BJ (cell line): ENCODE results near the gene BRINP3. TPM values are rescaled to one million over a fixed set of nuclear protein-coding genes. Genes with fewer than 3 reads are reported as not detected.

ENCODE experiments used
- CTCF ChIA-PET: fragments of 350-600 bp; formaldehyde crosslinking; extraction: SDS; loops from one replicate; lab custom pipeline; 2021; ENCODE audit warnings: antibody characterized with exemption, inconsistent platforms; lab: Yijun Ruan, JAX
- POLR2A ChIA-PET: fragments of 300-600 bp; sonication (Branson Sonifier 250); formaldehyde crosslinking; extraction: SDS; loops from one replicate; lab custom pipeline; 2021; ENCODE audit warnings: antibody characterized with exemption; lab: Charles Lee
- DNase-seq: peaks from one replicate; pipeline ENCODE4 v3.0.0-alpha.2; 2011; ENCODE audit warnings: low read depth
- H3K27me3 ChIP-seq: 2 replicates; pipeline ENCODE4 v1.6.0; 2011; ENCODE audit warnings: low read length; ENCODE audit not compliant: control insufficient read depth, insufficient read depth
- H3K36me3 ChIP-seq: 2 replicates; pipeline ENCODE4 v1.5.1; 2011; ENCODE audit warnings: low read length; ENCODE audit not compliant: control insufficient read depth, insufficient read depth
- H3K4me3 ChIP-seq: 2 replicates; pipeline ENCODE4 v1.5.1; 2011; ENCODE audit warnings: low read depth, mild to moderate bottlenecking, control low read depth, low read length
- polyA plus RNA-seq: library from polyadenylated mRNA; depleted of rRNA; stranded (reverse); fragments of >200 nt; gene quantifications from 2 replicates; pipeline ENCODE4 v1.2.3, GENCODE V29; 2011
- TF ChIP-seq, protein P1 (sequence below): IDR thresholded peaks from 2 replicates; pipeline ENCODE4 v1.5.1; 2011; ENCODE audit warnings: low read depth, mild to moderate bottlenecking, control low read depth, inconsistent platforms, low read length, moderate library complexity; ENCODE audit not compliant: insufficient read depth

BRINP3 gene
- polyA plus RNA-seq, 1 experiment = not detected

DNA sequence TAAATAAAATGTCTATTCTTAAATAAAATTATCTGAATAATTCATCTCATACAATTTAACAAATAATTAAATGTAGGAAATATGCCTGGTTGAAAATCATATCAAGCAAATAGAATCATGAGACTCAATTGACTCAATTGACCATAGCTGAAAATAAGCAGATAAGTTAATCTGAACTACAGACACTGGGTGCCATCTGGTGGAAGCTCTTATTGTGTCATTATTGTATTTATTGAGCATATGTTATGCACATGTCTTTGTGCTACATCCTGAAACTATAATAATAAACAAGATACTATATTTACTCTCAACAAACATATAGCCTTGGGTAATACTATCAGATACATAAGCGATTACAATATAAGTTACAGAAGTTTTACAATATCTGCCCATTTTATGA is 41.0 kb downstream of the BRINP3 start:
- POLR2A ChIA-PET = no interaction called here
- TF ChIP-seq, protein P1, sequence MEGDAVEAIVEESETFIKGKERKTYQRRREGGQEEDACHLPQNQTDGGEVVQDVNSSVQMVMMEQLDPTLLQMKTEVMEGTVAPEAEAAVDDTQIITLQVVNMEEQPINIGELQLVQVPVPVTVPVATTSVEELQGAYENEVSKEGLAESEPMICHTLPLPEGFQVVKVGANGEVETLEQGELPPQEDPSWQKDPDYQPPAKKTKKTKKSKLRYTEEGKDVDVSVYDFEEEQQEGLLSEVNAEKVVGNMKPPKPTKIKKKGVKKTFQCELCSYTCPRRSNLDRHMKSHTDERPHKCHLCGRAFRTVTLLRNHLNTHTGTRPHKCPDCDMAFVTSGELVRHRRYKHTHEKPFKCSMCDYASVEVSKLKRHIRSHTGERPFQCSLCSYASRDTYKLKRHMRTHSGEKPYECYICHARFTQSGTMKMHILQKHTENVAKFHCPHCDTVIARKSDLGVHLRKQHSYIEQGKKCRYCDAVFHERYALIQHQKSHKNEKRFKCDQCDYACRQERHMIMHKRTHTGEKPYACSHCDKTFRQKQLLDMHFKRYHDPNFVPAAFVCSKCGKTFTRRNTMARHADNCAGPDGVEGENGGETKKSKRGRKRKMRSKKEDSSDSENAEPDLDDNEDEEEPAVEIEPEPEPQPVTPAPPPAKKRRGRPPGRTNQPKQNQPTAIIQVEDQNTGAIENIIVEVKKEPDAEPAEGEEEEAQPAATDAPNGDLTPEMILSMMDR = no peak
- DNase-seq = no peak
- Histone ChIP-seq H3K27me3 (no peaks in the 10 kb centered on the region), H3K4me3 (no peak overlapping the region), H3K36me3 (no peaks in the 10 kb centered on the region)
- CTCF ChIA-PET = no interaction called here

DNA sequence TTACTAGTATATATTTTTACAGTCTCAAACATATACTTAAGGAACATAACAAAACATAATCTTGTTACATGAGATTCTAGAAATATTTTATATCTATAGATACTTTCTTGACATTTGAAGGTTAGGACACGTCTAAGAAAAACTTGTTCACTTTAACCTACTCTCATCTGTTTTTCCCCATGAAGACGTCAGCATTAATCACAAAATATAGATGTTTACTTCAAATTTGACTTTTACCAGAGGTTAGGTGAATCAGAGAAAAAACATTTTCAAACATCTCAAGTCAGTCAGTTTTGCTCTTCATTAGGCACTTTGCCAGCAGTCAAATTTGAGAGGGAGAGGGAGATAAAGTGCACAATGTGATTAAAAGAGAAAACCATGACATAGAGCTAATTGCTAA is 47.7 kb downstream of the BRINP3 start:
- H3K36me3 ChIP-seq = no peaks in the 10 kb centered on the region
- CTCF ChIA-PET = no interaction called here
- POLR2A ChIA-PET = no interaction called here
- no peak for DNase-seq
- TF ChIP-seq, protein P1 = no peak
- no peak overlapping the region for H3K4me3 ChIP-seq
- no peaks in the 10 kb centered on the region for H3K27me3 ChIP-seq

DNA sequence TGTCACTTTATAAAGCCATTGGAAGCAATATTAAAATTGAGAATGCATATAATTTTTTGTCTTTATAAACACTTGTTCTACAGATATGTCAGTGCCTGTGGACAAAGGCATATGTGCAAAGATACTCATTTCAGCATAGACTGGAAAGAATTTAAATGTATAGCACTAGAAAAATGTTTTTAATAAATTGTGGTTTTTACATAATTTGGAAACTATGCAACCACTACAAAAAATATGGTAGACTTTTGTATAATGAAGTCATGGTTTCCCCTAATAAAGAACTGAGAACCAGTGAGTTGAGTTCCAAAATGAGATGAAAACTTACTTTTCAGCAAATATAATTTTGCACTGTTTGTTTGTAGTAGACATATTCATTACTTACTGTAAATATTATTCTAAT is 48.5 kb downstream of the BRINP3 start:
- H3K27me3 ChIP-seq = no peaks in the 10 kb centered on the region
- POLR2A ChIA-PET = no interaction called here
- no peaks in the 10 kb centered on the region for H3K36me3 ChIP-seq
- CTCF ChIA-PET = no interaction called here
- TF ChIP-seq, protein P1 = no peak
- no peak overlapping the region for H3K4me3 ChIP-seq
- no peak for DNase-seq

DNA sequence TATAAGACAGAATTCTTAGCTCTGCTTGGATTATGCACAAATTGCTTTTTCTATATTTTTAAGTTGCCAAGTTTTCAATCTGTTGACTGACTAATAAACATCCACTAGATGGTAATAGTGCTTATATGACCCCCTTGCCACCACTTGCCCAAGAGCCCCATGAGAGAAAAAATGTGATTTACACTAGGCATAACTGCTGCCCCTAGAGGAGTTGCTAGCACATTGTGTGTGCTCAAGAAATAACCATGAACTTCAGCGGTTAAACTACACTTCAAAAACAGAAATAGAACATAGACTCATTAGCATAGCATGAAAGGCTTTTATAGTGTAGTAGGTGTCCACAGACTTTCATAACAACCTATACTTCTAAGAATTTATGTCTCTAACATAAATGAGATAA is 61.4 kb downstream of the BRINP3 start:
- Histone ChIP-seq H3K27me3 (no peaks in the 10 kb centered on the region), H3K4me3 (no peak overlapping the region), H3K36me3 (no peaks in the 10 kb centered on the region)
- TF ChIP-seq, protein P1 = no peak
- POLR2A ChIA-PET = no interaction called here
- CTCF ChIA-PET = no interaction called here
- no peak for DNase-seq

DNA sequence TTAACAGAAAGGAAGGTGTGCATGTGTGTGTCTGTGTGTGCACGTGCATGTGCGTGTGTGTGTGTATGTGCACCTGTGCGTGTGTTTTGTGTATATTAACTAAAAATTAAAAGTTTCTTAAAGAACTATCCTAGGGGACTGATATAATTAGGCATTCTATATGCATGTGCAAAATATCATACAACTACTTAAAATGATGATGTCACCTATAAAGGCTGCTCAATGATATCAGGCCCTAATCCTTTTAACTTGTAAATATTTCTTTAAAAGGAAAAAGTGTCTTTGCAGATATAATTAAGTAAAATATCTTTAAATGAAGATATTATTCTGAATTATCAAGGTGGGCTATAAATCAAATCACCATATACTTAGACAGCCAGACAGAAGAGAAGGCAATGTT is 64.5 kb downstream of the BRINP3 start:
- ChIA-PET CTCF (no interaction called here), POLR2A (no interaction called here)
- Histone ChIP-seq H3K4me3 (no peak overlapping the region), H3K27me3 (no peaks in the 10 kb centered on the region), H3K36me3 (no peaks in the 10 kb centered on the region)
- DNase-seq = no peak
- TF ChIP-seq, protein P1 = no peak
